GM18870 (cell line): ENCODE data around the gene HRH4.
A peak's percentile ranks its signal among the peaks of the same experiment; 100 is the strongest.

ENCODE experiments used
- ATAC-seq: cut with Tn5 transposase; IDR thresholded peaks from one replicate; pipeline ENCODE4 v1.9.1; 2021; ENCODE audit warnings: moderate library complexity; ENCODE audit not compliant: unreplicated experiment

HRH4 gene

GRCh38 chr18:24465486-24465885 is 5.0 kb downstream of the HRH4 start:
- ATAC-seq = no peak

DNA sequence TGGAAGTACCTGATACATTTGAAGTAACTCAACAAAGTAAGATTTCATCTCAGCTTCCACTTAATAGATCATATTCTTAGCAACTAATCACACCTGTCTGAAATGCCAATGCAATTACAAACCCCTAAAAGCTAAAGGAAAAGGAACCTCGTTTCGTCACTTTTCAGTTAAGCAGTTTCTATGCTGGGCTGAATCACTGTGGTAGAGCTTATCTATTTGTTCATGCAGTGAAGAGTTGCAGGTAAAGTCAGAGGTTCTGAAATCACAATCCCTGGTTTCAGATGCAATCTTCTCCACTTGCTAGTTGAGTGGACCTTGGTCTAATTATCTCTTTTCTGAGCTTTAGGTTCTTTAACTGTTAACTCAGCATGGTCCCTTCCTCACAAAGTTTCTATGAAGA is 6.3 kb downstream of the HRH4 start:
- no peak for ATAC-seq

DNA sequence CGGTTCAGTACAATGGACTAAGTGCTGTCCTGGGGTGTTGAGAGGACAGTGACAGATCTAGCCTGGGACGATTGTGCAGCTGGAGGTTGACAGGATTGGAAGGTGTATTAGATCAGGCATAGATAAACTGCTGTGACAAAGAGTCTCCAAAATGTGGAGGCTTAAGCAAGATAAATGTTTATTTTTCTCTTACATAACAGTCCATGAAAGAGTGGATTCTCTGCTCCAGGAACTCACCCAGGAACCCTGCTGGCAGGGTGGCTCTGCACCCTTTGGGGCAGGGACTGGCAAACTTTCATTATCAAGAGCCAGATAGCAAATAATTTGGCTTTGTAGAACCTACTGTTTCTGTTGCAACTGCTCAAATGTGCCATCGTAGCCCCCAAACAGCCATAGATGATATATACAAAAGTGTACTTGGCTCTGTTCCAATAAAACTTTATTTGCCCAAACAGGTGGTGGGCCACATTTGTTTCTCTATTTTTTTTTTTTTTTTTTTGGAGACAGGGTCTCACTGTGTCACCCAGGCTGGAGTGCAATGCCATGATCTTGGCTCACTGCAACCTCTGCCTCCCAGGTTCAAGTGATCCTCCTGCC is 9.7 kb downstream of the HRH4 start:
- no peak for ATAC-seq

DNA sequence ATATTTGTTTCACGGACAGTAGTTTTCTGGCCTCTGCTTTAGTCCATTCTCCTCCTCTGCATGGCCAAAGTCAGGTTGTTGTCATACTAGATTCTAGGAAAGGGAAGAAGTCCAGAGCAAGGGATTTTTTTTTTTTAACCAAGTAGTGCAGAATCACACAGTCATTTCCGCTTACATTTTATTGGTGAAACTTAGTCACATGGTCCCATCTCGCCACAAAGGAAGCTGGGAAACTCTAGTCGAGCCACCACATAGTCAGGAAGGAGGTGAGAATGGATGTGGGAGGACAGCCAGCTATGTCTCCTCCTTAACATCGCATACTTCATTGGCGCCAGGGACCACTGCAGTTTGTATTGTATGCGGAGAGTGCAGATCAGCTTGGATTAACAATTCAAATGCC is 10.4 kb downstream of the HRH4 start:
- ATAC-seq = no peak

GRCh38 chr18:24472591-24472990 is 12.2 kb downstream of the HRH4 start:
- ATAC-seq = no peak

GRCh38 chr18:24474406-24474805 is 14.0 kb downstream of the HRH4 start:
- ATAC-seq = no peak

- ATAC-seq = no peak
These were observed 15.6 kb downstream of the HRH4 start for GRCh38 chr18:24475926-24476589.

DNA sequence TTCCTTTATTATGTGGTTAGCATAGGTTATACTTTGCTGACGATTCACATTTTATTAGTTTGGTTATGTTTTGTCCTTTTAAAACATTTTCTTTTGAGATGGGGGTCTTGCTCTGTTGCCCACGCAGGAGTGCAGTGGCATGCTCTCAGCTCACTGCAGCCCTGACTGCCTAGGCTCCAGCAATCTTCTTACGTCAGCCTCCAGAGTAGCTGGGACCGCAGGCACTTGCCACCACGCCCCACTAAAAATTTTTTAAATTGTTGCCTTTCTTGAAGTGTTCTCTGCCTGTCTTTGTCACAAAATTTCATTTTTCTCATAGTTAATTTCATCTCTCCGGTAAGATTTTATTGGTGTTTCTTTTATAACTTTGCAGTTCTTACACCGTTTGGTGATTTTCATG is 18.9 kb downstream of the HRH4 start:
- ATAC-seq = no peak

DNA sequence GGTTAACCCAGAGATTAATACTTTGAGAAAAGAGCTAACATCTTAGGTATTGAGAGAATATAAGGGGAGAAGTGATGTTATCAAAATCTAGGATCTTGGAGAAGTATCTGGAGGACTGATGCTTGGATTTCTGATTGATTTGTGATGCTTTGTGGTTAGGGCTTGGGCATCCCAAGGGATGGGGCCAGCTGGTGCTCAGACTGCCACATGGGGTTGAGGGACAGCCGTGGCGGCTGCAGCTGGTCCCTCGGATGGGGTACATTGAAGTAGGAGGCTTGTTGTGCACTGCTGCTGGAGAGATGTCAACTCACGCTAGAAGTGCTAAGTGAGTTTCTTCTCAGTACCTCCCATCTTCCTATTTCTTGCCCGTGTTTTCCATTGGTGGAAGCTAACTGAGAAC is 22.4 kb downstream of the HRH4 start:
- no peak for ATAC-seq

DNA sequence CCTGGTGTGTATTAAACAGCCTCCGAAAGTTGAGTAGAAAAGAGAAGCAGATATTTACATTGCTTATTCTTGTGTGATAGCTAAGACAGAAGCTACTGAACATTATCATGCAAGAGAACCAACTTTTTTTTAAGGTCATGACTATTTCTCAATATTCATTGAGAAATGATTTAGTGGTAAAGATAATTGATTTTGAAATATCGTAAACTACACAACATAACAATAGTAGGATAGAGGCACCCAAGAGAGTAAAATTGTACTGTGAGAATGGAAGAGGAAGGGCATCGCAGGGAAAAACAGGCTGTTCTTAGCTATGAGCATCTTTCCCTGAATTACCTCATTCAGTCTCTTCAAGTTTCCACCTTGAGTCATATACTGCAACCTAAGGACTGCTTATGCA is 25.2 kb downstream of the HRH4 start:
- no peak for ATAC-seq

GRCh38 chr18:24486684-24487083 is 26.2 kb downstream of the HRH4 start:
- ATAC-seq = no peak

- no peak for ATAC-seq
These were observed 28.5 kb downstream of the HRH4 start for GRCh38 chr18:24488824-24489493.

DNA sequence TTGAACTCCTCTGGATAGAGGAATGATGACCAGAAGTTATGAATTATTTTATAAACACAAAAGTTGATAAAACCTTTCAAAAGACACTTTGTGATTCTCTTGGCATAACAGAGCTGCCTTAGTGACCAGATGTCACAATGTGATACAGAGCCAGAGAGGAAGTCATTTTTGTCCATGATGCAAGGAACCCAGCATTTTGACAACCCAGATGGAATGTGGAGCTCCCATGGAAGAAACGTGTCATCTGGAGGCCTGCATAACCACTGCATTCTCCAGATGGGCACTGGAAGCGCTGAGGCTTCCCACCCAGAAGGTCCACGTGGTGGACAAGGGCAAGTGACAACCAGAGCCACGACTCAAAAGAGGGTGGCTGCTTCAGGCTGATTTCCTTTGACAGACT is 30.1 kb downstream of the HRH4 start:
- ATAC-seq = no peak

DNA sequence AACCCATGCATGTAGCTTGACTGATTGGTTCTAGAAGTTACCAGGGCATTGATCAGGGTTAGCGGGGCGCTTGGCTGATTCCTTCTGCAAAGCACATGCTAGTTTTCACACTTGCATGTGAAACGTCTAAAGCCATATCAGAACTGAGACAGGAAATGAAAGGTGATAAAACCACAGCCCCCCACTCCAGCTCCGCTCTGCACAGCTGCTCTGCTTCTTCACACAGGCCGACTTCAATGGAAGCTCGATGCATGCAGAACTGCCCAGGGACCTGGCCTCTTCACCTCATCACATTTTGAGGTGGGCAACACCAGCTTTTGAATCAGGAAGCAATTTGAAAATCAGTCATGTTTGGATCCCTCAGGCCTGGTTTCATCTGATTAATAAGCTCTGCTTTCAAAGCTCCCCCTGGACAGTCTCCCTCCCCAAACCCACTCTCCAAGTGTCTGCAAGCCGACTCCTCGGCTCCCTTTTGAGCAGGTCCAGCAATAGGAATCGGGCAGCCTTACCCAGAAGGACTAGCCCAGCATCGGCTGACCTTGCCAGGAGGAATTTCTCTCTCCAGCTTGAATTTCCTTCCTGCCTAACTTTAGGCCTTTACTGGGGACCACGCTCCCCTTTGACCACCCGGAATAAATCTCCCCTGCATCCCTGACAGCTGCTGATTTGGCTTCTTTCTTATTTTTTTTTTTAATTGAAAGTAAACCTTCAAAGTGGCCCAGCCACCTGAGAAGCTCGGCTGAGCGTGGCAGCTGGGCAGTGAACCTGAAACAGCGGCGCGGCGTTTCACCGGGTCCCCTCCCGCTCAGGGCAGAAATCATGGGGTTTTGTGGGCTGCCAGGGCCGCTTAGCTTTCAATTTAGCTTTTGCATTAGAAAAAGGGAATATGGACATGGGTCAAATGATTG is 31.7 kb downstream of the HRH4 start:
- ATAC-seq = peak; percentile 79

GRCh38 chr18:24494586-24494985 is 34.1 kb downstream of the HRH4 start:
- ATAC-seq = no peak

DNA sequence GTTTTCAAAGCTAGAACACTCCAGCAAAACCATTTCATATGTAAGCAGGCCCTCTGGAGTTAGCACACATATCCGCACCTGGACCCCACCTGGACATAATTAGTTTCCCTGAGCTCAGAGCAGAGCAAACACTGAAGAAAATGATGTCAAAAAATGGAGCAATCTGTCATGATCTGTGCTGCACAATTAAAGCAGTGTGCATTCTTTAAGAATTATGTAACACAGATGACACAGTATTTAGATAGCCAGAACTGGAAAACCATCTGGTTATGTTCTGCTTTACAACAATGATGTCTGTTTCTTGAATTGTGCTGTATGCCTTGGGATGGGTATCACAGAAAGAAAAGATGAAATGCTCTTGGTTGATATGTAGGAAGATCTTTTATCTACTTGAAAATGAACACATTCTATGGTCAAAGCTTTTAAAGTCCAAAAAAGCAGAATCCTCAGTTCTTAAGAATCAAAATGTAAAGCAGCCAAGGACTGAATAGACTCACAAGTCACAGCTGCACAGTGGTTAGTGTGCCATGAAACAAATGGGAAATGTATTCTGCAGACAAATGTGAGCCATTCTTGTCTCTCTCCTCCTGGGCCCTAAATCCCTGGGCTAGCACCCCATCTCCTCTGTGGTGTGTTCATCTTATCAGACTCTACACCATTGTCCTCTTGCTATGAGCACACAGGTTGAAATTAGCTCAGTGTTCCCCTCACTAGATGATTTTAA is 36.8 kb downstream of the HRH4 start:
- ATAC-seq = no peak

- ATAC-seq = no peak
These were observed 39.4 kb downstream of the HRH4 start for GRCh38 chr18:24499814-24500213.

DNA sequence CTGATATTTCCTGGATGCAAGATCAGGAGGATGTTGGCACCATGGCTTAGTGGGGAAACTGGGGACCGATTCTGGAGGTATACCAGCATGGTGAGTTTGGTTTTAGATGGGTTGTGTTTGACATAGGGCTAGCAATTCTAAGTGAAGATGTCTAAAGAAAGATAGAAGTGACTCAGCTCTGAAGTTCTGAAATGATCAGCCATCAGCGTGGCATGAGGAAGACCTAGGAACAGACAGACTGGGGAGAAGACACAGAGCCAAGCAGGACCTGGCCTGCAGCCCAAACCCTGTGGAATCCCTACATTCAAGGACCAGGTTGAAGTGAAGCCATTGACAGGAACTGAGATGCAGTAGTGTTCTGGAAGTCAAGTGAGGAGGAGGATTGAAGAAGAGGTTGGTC is 39.8 kb downstream of the HRH4 start:
- no peak for ATAC-seq

GRCh38 chr18:24500766-24501165 is 40.3 kb downstream of the HRH4 start:
- no peak for ATAC-seq

- ATAC-seq = no peak
These were observed 42.5 kb downstream of the HRH4 start for GRCh38 chr18:24502667-24503523.
